HG03521 (cell line): ENCODE data around the gene BAIAP2L1.
A peak's percentile ranks its signal among the peaks of the same experiment; 100 is the strongest.
"Not testable (repeated sequence)": the region's sequence is repeated elsewhere in the genome, so short reads cannot be mapped to it uniquely, and the experiment has no call there.

Experiments used
- ATAC-seq: cut with Tn5 transposase; IDR thresholded peaks from one replicate; pipeline ENCODE4 v1.9.1; 2021; ENCODE audit warnings: mild to moderate bottlenecking, moderate library complexity; ENCODE audit not compliant: unreplicated experiment

The BAIAP2L1 gene

DNA sequence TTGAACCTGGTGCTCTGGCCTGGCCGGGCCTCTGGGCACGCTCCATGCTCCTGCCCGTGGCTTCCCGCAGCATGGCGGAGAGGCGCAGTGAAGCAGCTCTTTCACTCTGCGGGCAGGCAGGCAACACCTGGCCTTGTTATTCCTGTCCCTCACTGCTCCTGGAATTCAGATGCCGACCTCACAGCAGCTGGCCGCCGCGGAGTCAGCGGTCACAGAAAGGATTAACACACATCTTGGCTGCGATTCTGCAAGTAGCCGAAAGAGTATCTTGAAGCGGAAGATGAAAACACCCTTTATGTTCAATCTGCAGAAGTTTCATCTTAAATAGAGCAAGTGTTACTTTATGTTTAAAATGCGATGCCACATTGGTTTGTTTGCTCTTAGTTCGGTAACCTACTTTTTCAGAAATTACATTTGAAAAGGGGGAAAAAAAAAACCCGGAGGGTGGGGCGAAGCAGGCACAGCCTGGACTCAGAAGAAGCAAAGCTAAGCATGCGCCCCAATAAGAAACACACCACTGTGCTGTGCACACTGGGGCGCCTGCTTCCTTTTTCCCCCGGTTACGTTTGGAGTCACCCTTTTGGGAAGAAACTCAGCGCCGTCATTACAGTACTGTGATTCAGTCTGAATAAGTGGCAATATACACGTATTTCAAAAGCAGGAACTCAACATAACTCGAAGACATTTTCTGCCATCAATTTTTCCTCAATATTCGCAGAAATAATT lies 77.1 kb downstream of the BAIAP2L1 start:
- no peak for ATAC-seq

DNA sequence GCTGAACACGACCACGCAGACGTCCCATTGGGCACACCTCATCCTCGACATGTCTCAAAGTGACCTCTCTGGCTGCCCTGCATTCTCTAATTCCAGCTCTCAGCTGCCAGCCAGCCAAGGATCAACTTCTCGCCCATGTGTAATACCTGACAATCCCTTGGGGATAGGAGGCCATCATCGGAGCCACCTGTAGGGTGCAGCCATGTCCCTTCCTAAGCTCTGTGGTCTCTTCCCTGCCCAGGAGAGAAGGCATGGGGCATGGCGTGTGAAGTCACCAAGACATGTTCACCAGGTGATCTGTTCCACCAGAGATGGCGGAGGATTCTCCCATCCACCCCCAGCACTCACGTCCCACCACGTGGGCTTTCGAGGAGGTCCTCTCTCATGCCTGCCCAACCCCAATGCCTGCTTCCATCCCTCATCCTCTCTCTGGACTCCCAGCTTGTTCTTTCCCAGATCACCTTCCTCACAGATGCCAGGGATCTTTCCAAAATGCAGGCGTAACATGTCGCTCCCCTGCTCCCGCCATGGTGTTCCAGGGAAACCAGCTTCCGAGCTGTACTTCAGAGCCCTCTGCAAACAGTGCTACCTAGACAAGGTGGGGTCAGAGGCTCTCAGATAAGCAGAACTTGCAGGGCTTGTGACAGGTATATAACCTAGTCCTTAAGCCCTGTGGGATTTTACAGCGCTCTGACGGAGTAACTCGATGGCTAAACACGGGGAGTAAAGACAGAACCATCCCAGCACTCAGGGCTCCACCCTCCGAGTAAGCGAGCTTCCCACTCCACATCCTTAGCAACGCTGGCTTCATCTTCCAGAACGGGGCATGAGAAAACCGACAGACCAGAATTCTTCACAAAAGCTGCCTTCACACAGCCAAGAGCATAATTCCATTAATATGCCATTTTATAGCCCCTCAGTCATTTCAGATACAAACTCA lies 78.3 kb downstream of the BAIAP2L1 start:
- no peak for ATAC-seq

DNA sequence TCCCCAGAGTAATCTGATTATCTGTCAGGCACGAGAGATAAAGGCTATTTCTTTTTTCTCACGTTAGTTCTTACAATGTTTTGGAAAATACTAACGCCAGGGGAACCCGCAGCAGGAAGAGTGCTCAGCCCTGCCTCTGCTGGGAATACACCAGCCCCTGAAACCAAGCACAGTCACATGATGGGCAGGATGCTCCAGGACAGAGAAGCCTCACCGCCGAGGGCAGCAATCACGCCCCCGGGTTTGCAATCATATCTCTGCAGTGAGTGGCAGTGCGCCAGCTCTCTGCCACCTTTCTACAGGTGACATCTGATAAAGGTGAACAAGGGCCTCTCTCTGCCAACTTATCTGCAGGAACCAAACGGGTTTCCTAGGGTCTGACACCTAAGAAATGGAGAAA lies 79.6 kb downstream of the BAIAP2L1 start:
- ATAC-seq, result no peak

DNA sequence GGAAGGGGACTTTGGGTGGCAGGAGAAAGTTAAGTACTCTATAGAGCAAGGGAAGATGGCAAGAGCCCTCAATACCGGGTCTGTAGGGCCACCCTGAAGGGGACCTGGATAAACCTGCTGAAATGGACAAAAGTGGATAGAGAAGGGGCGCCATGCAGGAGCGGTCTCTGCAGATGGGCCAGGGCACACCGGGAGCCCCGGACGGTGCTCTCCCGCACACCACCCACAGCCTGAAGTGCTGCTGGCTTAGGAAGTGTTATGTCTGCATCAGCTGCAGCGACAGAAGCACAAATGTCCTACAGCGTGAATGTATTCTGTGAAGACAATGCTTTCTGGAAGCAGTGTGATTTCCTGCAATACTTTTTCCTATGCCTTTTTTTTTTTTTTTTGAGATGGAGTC lies 81.7 kb downstream of the BAIAP2L1 start:
- ATAC-seq, result no peak

DNA sequence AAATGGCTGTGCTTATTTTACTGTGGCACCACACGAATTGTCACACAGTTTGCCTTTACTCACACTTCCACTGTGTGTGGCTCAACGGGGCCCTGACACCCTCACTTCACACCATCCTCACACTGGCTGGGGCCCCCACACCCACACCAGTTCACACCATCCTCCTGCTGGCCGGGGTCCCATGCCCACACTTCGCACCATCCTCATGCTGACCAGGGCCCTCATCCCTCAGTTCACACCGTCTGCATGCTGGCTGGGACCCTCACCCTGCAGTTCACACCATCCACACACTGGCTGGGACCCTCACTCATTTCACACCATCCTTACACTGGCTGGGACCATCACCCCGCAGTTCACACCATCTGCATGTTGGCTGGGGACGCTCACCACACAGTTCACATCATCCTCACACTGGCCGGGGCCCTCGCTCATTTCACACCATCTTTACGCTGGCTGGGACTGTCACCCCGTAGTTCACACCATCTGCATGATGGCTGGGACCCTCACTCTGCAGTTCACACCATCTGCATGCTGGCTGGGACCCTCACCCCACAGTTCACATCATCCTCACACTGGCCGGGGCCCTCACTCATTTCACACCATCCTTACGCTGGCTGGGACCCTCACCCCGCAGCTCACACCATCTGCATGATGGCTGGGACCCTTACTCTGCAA lies 83.4 kb downstream of the BAIAP2L1 start:
- no peak for ATAC-seq

DNA sequence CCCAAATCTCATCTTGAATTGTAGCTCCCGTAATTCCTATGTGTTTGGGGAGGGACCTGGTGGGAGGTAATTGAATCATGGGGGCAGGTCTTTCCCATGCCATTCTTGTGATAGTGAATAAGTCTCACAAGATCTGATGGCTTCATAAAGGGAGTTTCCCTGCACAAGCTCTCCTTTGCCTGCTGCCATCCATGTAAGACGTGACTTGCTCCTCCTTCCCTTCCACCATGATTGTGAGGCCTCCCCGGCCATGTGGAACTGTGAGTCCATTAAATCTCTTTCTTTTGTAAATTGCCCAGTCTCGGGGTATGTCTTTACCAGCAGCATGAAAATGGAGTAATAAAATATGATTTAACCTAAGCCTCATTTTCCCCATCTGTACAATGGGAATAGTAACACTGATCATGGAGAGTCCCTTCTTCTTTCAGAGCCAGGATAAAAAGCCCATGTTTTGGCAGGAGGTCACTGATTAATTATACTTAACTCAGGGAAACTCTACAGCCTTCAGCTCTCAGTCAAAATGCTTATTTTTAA lies 84.8 kb downstream of the BAIAP2L1 start:
- ATAC-seq, result not testable (repeated sequence)

DNA sequence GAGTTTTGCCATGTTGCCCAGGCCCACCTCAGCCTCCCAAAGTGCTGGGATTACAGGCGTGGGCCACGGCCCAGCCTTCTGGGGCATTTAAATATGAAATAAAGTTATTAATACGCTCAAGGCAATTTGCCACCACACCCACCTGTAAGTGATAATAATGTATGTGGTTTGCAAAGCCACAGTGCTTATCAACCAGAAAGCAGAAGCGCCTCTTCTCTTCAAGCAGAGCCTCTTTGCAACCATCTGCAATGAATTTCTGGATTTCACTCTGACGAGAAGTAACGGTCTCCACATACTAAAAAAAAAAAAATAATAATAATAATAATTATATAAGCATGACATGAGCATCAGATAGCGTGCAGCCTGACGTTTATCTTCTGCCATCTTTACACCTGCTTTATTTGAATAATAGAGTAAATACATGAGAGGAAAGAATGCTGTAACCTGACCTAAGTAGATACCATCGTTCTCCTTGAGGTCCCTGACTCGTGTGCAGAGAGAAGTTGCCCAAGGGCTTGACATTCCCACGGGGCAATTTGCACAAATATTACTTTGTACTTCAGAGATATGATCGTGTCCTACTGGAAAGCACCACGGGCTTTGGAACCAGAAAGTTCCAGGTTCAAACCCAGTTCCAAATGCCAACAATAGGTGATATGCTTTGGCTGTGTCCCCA lies 85.4 kb downstream of the BAIAP2L1 start:
- peak; percentile 64 for ATAC-seq

DNA sequence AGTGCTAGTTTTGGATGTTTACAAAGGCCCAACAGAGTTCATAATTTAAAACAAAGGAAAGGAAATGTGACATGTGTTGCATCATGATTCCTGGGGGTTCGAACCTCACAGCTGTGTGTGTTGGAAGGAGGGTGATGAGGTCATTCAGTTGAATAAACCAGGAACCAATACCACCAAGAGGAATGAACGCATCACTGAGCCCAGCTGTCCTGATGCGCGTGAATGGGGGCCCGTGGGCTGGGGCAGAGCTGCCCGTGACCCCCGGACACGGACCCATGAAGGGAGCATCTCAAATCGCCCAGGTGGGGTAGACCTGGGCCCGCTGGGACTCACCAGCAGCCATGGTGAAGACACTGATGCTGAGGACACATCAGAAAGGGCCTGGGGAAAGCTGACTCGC lies 86.4 kb downstream of the BAIAP2L1 start:
- peak; percentile 61 for ATAC-seq

DNA sequence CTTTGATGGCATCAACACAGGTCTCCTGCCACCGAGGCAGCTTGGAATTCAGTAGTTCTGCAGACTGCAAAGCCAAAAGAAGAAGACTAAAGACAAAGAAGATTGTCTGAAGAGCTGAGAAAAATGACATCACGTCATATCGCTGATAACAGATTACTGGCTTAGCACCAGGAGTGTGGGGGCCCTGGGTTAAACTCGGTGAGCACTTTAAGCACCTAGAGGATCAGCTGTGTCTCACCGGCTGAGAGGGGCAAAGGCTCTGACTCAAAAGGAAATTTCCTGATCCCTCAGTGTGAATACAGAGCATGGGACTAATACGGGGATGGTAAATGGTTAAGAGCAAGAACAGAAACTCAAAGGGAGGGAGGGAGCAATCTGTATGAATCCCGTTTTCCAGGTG lies 88.7 kb downstream of the BAIAP2L1 start:
- ATAC-seq, result no peak

DNA sequence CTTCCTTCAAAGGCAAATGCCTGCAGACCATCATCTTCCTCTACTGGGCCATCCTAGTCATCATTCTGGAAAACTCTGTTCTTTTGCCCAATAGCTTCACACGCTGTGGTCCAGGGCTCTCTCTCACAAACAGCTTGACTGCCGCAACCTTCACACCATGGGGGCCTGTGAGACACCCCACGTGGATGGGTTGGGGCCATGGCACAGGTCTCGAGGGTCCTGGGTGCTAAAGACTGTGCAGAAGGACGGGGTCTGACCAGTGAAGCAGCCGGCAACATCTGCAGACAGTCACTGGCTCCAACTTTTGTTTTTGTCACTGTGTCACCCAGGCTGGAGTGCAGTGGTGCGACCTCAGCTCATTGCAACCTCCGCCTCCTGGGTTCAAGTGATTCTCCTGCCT lies 91.3 kb downstream of the BAIAP2L1 start:
- no peak for ATAC-seq

DNA sequence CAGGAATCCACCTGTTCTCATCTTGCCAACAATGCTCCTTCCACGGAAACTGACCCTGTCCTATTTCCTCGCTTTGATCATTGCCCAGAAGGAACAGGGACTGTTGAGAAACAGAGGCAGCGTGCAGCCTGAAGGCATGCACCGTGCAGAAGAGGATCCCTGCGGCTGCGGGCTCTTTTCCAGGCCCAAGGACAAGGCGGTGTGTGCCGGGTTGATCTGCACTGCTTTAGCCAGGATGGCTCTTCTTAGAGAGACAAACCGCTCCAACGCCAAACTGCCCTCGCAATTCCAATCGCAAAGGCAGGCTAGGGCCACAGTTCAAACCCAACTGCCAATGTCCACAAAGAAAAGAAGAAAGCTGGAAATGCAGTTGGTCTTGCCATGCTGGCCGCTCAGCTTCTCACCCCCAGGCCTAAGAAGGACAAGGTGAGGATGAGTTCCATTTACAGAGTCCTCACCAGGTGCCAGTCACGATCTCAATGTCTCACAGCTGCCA lies 92.9 kb downstream of the BAIAP2L1 start:
- ATAC-seq, result no peak

DNA sequence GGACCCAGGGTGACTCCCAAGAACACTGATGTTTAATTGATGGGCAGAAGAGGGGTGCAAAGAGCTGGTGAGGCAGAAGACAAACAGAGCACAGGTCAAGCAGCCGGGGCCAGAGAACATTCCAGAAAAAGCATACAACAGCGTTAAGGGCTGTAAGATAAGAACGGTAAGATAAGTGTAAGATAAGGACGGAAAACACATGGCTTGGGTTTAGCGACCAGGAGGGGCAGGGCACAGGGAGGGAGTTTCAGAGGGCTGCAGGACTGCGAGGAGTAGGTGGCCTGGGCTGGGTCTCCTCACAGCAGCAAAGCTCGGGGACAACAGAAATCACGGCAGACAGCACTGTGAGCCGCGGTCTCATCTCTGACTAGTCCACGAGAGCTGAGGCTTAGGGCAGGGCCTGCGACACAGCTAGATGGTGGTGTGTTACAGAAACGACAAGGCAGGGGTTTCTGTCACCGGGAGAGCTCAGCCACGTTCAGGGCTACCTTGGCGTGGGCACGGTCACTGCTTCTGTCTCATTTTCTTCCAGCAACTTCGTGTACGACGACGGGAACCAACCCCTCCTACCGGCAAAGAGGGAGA lies 94.8 kb downstream of the BAIAP2L1 start:
- ATAC-seq, result no peak

DNA sequence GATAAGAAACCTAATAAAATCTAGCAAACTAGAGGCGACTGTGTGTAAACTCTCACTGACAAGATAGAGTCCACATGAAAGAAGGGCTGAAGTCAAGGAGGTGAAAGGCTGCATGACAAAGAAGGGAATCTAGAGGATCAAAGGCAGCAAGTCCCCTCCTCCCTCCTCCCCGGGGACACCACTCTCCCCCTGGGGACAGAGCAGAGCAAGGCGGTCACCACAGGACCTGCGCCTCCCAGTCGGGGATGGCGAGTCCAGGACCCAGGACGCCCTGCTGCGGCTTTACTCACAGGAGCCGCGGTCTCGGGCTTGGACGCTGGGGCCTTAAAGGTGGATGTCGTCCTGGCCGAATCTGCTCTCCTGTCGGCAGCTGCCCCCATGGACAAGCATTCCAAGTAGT lies 97.0 kb downstream of the BAIAP2L1 start:
- ATAC-seq, result no peak

DNA sequence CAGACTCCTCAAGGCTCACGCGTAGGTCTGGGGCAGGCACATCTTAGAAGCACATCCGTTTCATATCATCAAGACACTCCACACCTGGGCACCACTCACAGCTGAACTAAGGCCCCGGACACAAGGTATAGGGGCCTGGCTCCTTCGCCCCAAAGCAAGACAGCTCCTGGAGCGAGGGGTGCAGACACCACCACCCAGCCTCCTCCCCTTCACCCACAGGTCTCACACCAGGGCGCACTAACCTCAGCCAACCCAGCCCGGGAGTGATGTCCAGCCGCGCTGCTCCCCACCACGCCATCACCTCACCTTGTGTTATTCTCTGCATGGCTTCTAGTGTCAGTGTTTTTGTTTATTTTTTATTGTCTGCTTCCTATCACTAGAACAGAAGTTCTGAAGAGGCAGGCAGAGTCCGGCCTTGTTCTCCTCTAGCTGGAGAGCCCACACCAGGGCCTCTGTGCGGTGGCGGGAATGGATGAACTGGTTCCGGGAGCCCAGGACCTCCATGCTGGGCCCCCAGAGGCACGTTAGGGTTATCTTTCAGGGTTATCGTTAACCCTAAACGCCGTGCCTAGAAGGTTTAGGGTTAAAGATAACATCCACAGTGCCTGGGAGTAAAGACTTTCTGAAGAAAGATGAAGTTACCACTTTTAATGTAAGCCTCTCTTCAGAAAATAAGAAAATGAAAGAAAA lies 97.6 kb downstream of the BAIAP2L1 start:
- no peak for ATAC-seq

DNA sequence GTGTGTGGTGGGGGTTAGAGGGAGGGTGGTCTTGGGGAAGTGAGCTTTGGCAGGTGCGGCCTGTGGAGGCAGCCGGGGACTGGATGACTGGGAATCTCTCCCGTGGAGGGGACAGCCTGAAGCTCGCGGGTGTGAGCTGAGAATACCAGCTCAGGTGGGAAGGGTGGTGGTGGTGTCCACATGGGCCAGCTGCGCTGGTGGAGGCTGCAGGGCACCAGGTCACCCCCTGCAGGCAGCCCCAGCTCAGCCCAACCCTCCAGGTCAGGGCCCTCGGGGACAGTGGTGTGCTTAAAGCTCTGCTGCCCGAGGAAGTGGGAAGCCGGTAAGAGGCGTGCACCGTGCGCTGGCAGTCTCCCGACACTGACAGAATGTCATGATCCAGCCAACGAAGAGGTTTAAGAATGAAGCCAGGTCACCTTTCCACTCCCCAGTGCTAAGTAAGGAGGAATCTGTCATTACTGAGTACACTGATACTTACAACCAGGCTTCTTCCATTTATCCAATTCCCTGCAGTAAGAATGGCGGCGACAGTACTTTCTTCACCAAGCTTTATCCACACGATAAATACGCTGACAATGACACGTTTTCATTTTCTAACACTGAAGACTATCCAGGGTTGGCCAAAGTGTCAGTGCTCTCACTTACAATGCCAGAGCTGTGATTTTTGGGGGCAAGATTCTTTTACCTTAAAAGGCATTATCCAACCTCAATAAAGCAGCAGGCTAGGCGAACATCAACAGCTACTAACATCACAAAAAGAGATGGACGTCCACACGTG lies 99.0 kb downstream of the BAIAP2L1 start:
- no peak for ATAC-seq

DNA sequence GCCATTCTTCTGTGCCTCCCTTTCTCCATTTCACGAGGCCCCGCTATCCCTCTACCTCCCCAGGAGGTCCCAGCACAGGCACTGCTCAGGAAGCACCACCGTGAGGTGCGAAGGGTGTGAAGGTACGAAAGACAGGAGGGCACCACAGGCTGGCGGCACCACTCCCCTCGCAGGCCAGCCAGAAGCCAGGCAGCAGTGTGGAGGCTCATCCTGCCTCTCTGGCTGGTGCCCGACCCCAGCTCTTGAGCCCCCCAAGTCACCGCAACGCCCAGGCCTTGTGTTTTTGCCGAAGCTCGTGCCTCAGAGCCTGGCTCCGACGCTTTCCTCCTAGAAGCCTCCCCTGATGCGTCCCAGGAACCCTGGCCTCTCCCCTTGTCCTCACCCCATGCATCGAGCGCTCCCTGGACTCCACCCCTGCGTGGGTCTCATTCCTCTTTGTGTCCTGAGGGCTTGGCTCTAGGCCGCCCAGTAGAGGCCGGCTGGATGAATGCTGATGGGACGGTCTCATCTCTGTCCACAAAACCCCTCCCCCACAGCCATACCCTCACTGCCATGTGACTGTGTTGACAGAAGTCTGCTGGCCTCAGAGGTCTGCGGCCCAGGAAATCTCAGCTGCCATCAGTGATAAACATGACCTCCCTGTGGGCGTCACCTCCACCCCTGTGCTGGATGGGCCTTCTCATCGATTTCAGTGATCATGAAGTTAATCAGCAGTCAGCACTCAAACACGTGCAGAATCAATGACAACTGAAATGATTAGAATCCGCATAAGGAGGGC lies 100.1 kb downstream of the BAIAP2L1 start:
- ATAC-seq, result no peak

DNA sequence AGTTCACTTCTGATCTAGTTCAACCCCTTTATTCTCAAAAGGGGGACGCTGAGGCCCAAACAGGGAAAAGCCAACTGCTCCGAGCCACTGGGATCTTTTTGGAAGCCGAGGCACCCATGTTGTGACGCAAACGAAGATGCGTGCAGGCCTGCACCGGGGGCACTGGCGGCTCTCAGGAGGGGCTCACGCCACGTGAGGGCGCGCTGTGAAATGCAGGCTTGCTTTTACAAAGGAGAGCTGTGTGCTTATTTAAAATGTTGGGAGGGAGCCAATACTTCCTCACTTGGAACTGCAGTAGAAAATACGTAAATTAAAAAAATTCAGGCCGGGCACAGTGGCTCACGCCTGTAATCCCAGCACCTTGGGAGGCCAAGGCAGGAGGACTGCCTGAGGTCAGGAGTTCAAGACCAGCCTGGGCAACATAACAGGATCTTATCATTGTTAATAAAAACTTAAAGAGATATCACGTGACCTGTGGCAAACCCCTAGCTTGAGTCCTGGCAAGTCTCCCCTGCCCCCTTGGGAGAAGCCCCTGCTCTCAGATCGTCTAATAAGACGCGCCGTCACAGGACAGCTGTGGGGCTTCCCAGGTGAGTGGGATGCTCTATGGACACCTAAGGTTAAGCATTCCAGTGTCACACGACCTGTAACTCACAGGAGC lies 103.1 kb downstream of the BAIAP2L1 start:
- no peak for ATAC-seq

DNA sequence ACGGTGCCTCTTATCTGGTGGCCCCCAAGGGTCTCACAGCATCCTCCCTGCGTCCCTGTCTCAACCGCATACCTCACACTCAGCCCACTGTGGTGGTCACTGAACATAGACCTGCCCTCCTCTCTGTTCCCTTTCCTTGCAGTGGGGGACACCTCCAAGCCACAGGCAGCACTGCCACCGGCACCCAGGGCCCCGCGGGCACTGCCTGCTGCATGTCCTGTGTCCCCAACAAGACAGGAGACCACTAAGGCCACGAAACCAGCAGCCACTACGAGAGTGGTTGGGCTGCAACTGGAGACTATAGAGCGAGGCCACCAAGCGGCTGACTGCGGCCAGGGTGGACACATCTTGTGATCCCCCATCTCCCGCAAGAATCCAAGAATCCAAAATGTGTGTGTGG lies 104.1 kb downstream of the BAIAP2L1 start:
- no peak for ATAC-seq
